GM13976 (cell line): Measurements from ENCODE around the gene C12orf60.
A peak's percentile ranks its signal among the peaks of the same experiment; 100 is the strongest.

ENCODE experiments used
- DNase-seq: peaks from one replicate; pipeline ENCODE4 v3.0.0; 2012; ENCODE audit warnings: low spot score
- CTCF ChIP-seq: IDR thresholded peaks from 2 replicates; pipeline ENCODE4 v1.5.1; 2012; ENCODE audit warnings: borderline replicate concordance, mild to moderate bottlenecking; ENCODE audit not compliant: insufficient read depth; ENCODE audit errors: extremely low read depth, missing control alignments, control extremely low read depth
- in situ Hi-C: fragments of 300-500 bp; cut with MboI; formaldehyde crosslinking; loops from one replicate; pipeline ENCODE4 v1.12.0; 2022; ENCODE audit warnings: low sequenced_read_pairs, mixed read lengths, inconsistent platforms; ENCODE audit not compliant: unreplicated experiment

The C12orf60 gene

GRCh38 chr12:14768823-14769405 lies 34.6 kb upstream of the C12orf60 start:
- peak; percentile 33 for DNase-seq
- in situ Hi-C loops, result no loop called here
- no peak for TF ChIP-seq CTCF

GRCh38 chr12:14769466-14769968 lies 34.0 kb upstream of the C12orf60 start:
- TF ChIP-seq CTCF, result no peak
- DNase-seq, result peak; percentile 27
- in situ Hi-C loops, result no loop called here

GRCh38 chr12:14769969-14770495 lies 33.4 kb upstream of the C12orf60 start:
- TF ChIP-seq CTCF, result peak; percentile 90
- DNase-seq, result peak; percentile 77
- in situ Hi-C loops, result no loop called here

- no peak for TF ChIP-seq CTCF
- in situ Hi-C loops, result no loop called here
- DNase-seq, result peak; percentile 78
These were observed 32.7 kb upstream of the C12orf60 start for GRCh38 chr12:14770496-14771461.

- no peak for TF ChIP-seq CTCF
- peak; percentile 46 for DNase-seq
- in situ Hi-C loops, result no loop called here
These were observed 31.8 kb upstream of the C12orf60 start for GRCh38 chr12:14771651-14772137.

GRCh38 chr12:14772946-14773345 lies 30.5 kb upstream of the C12orf60 start:
- in situ Hi-C loops, result no loop called here
- no peak for DNase-seq
- TF ChIP-seq CTCF, result no peak
